ENCODE measurements around the gene TBPL1. TPM values are rescaled to one million over a fixed set of nuclear protein-coding genes. Genes with fewer than 3 reads are reported as not detected.

Gene TBPL1
- total and polyA plus RNA-seq, 2 of the 13 experiments (the other 11 are each of a cell fraction or from before 2014, with no cell fraction given), result 25.3 to 39.3 TPM

DNA sequence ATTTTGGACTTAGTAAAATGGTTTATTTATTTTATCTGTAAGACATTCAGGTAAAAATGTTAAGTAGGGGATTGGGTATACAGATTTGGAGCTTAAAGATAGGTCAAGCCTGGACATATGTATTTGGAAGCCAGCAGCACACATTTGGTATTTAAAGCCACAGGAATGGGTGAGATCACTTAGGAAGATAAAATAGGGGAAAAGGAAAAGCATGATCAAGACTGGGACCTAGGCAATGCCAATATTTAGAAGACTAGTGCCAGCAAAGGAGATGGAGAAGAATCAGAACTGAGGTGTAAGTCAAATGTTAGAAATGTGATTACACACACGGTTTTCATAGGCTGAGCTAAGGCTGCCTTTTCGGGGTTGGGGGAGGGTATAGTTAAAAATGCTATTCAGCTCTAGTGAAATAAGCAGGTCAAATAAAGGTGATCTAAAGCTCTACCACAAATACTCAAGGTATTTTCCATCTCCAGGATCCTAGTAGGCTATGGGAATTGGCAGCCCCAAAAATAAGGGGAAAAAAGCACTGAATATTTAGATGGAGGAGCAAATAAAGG, 78.8 kb downstream of the TBPL1 start:
- no peak for DNase-seq (ENCODE audit: low spot score)
- H3K79me2 ChIP-seq (ENCODE audit: insufficient read depth, low read length), result no peaks in the 10 kb centered on the region
- no peak for ATAC-seq
- ChIA-PET POLR2A (no interaction called here), CTCF (ENCODE audit: low intra/inter-chr PET ratio, low total read pairs) (no interaction called here)
- no peak for FAIRE-seq
- in situ Hi-C loops (cut with HindIII; ENCODE audit: extremely low pct_ligation_motif_present, low pct_unique_long_range_greater_than_20kb), result no loop called here
- H3K27ac ChIP-seq (ENCODE audit: extremely low read length, insufficient read depth, low read length), result no peak overlapping the region
- H3K36me3 ChIP-seq (replicated peaks in 1 of 2; ENCODE audit: control insufficient read depth in 1 of 2, insufficient read depth in 2 of 2, low read length in 2 of 2), result no peaks in the 10 kb centered on the region
- H3K4me3 ChIP-seq (replicated peaks in 1 of 3; ENCODE audit: insufficient read depth in 1 of 3, low read depth in 2 of 3, low read length in 3 of 3), result no peak overlapping the region
- BruUV-seq (replicated peaks), result no TSS peak
- intact Hi-C loops (cut with micrococcal nuclease; ENCODE audit: unreplicated experiment), result no loop called here
- H2AFZ ChIP-seq (ENCODE audit: low read length), result no peak overlapping the region
- H3K9me3 ChIP-seq (ENCODE audit: low read length), result no peaks in the 10 kb centered on the region
- H3K27me3 ChIP-seq (ENCODE audit: control insufficient read depth in 1 of 2, insufficient read depth in 2 of 2, low read length in 2 of 2), result no peaks in the 10 kb centered on the region
- no peak overlapping the region for H3K9ac ChIP-seq (ENCODE audit: insufficient read depth, low read depth, low read length)
- H3K4me1 ChIP-seq (ENCODE audit: insufficient read depth, low read length), result peaks cover 14% of the 10 kb centered on the region
- H3K4me2 ChIP-seq (ENCODE audit: low read depth, low read length), result no peak overlapping the region
- 6% methylated on average over 2 of the region's 2 CpGs for WGBS (ENCODE audit: low lambda C conversion rate)
- H4K20me1 ChIP-seq (ENCODE audit: insufficient read depth, low read length), result no peaks in the 10 kb centered on the region
- TF ChIP-seq RFX1 (IDR thresholded peaks at IDR 0.05) (no peak), GTF3A (CRISPR knock-in tag; conservative IDR thresholded peaks at IDR 0.05) (no peak), ZNF496 (CRISPR knock-in tag; IDR thresholded peaks at IDR 0.05; ENCODE audit: insufficient replicate concordance) (no peak), SP140L (CRISPR knock-in tag; IDR thresholded peaks at IDR 0.05; ENCODE audit: borderline replicate concordance) (no peak), ZNF484 (CRISPR knock-in tag; IDR thresholded peaks at IDR 0.05; ENCODE audit: borderline replicate concordance, low read depth) (no peak), ZNF446 (CRISPR knock-in tag; IDR thresholded peaks at IDR 0.05) (no peak), CBX2 (IDR thresholded peaks at IDR 0.05; ENCODE audit: low read depth, low read length) (no peak), CBX2 (CRISPR knock-in tag; IDR thresholded peaks at IDR 0.05; ENCODE audit: low read depth) (no peak), HIC2 (CRISPR knock-in tag; IDR thresholded peaks at IDR 0.05; ENCODE audit: low read depth) (no peak), HCFC1 (IDR thresholded peaks at IDR 0.05; ENCODE audit: low read depth, low read length) (no peak), ZFP37 (CRISPR knock-in tag; IDR thresholded peaks at IDR 0.05; ENCODE audit: borderline replicate concordance) (no peak)
- TF ChIP-seq, protein P1, sequence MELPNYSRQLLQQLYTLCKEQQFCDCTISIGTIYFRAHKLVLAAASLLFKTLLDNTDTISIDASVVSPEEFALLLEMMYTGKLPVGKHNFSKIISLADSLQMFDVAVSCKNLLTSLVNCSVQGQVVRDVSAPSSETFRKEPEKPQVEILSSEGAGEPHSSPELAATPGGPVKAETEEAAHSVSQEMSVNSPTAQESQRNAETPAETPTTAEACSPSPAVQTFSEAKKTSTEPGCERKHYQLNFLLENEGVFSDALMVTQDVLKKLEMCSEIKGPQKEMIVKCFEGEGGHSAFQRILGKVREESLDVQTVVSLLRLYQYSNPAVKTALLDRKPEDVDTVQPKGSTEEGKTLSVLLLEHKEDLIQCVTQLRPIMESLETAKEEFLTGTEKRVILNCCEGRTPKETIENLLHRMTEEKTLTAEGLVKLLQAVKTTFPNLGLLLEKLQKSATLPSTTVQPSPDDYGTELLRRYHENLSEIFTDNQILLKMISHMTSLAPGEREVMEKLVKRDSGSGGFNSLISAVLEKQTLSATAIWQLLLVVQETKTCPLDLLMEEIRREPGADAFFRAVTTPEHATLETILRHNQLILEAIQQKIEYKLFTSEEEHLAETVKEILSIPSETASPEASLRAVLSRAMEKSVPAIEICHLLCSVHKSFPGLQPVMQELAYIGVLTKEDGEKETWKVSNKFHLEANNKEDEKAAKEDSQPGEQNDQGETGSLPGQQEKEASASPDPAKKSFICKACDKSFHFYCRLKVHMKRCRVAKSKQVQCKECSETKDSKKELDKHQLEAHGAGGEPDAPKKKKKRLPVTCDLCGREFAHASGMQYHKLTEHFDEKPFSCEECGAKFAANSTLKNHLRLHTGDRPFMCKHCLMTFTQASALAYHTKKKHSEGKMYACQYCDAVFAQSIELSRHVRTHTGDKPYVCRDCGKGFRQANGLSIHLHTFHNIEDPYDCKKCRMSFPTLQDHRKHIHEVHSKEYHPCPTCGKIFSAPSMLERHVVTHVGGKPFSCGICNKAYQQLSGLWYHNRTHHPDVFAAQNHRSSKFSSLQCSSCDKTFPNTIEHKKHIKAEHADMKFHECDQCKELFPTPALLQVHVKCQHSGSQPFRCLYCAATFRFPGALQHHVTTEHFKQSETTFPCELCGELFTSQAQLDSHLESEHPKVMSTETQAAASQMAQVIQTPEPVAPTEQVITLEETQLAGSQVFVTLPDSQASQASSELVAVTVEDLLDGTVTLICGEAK (IDR thresholded peaks at IDR 0.05), result no peak
- TF ChIP-seq, protein P1 (CRISPR knock-in tag; IDR thresholded peaks at IDR 0.05), result no peak
- TF ChIP-seq, protein P2, sequence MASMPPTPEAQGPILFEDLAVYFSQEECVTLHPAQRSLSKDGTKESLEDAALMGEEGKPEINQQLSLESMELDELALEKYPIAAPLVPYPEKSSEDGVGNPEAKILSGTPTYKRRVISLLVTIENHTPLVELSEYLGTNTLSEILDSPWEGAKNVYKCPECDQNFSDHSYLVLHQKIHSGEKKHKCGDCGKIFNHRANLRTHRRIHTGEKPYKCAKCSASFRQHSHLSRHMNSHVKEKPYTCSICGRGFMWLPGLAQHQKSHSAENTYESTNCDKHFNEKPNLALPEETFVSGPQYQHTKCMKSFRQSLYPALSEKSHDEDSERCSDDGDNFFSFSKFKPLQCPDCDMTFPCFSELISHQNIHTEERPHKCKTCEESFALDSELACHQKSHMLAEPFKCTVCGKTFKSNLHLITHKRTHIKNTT (CRISPR knock-in tag; IDR thresholded peaks at IDR 0.05), result no peak
